Suprapubic skin (tissue), 4 donors: ENCODE results near the gene SENP7.

Source experiments
- EP300 ChIP-seq: sonication (generic); formaldehyde crosslinking; IDR thresholded peaks from one replicate; pipeline ENCODE4 v1.6.1; 2017; ENCODE audit warnings: antibody characterized with exemption
- POLR2A ChIP-seq, 2 donors: fragments of 450-650 bp; IDR thresholded peaks; one replicate each; pipeline ENCODE4 v1.6.1; 2017; ENCODE audit warnings: antibody characterized with exemption in 2 of 2, mild to moderate bottlenecking in 2 of 2, moderate library complexity in 2 of 2
- POLR2AphosphoS5 ChIP-seq, 3 donors: sonication (generic); formaldehyde crosslinking; IDR thresholded peaks; one replicate each; pipeline ENCODE4 v1.6.1; 2017; ENCODE audit warnings: antibody characterized with exemption in 3 of 3
- TF ChIP-seq, protein P1 (sequence below), 2 donors: fragments of 200-600 bp in 1 of 2; fragments of 450-650 bp in 1 of 2; sonication (generic) in 1 of 2; IDR thresholded peaks; one replicate each; pipeline ENCODE4 v1.5.1; 2016 to 2019; ENCODE audit warnings: antibody characterized with exemption in 2 of 2, mild to moderate bottlenecking in 1 of 2, moderate library complexity in 1 of 2

DNA sequence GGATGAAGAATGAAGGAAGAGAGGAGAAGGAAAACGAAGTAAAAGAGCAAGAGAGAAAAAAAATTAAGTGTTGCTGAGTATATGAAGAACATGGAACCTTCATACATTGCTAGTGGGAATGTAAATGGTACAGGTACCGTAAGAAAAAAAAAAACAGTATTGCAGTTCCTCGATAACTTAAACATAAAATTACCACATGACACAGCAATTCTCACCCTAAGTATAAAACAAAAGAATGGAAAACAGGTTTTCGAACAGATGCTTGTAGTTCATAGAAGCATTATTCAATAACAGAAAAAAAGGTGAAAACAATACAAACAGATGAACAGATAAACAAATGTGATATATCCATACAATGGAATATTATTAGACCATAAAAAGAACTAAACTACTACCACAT, 51.6 kb downstream of the SENP7 start:
- no peak for TF ChIP-seq POLR2AphosphoS5 (IDR thresholded peaks at IDR 0.05)
- TF ChIP-seq, protein P1, sequence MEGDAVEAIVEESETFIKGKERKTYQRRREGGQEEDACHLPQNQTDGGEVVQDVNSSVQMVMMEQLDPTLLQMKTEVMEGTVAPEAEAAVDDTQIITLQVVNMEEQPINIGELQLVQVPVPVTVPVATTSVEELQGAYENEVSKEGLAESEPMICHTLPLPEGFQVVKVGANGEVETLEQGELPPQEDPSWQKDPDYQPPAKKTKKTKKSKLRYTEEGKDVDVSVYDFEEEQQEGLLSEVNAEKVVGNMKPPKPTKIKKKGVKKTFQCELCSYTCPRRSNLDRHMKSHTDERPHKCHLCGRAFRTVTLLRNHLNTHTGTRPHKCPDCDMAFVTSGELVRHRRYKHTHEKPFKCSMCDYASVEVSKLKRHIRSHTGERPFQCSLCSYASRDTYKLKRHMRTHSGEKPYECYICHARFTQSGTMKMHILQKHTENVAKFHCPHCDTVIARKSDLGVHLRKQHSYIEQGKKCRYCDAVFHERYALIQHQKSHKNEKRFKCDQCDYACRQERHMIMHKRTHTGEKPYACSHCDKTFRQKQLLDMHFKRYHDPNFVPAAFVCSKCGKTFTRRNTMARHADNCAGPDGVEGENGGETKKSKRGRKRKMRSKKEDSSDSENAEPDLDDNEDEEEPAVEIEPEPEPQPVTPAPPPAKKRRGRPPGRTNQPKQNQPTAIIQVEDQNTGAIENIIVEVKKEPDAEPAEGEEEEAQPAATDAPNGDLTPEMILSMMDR (IDR thresholded peaks at IDR 0.05) = no peak
- TF ChIP-seq POLR2A (IDR thresholded peaks at IDR 0.05) = no peak
- TF ChIP-seq EP300 = no peak
